ENCODE results near the gene ATXN1.

ATXN1 gene

DNA sequence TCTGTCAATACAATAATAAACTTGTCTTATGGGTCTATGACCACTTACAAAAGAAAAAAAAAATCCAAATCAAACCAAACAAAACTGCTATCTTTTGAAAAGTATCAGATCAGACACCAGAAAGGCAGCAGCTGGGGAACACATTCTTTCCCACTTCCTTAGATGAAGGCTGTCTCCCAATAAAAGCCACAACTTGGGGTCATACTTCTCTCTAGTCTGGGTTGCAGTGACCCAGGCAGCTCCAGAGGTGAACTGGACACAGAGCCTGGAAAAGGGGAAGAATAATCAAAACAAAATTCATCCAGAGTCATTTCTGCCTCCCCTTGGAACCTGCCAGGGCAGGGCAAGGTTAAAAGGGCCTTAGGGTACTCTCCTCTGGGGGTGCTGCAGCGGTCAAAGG lies 19.1 kb downstream of the ATXN1 start:
- ChIA-PET POLR2A (no interaction called here), CTCF (no interaction called here)
- DNase-seq (ENCODE audit: extremely low spot score) = no peak
- TF ChIP-seq ZNF384 (IDR thresholded peaks at IDR 0.05) (no peak), CTBP1 (IDR thresholded peaks at IDR 0.05; ENCODE audit: borderline replicate concordance) (no peak), FOXA1 (IDR thresholded peaks at IDR 0.05) (no peak), SP1 (IDR thresholded peaks at IDR 0.05) (no peak), HDGF (IDR thresholded peaks at IDR 0.05; ENCODE audit: borderline replicate concordance) (no peak), FOXM1 (IDR thresholded peaks at IDR 0.05; ENCODE audit: borderline replicate concordance) (no peak), LEF1 (IDR thresholded peaks at IDR 0.05; ENCODE audit: borderline replicate concordance) (no peak), NFRKB (IDR thresholded peaks at IDR 0.05) (no peak), SUZ12 (IDR thresholded peaks at IDR 0.05) (no peak), ELF4 (IDR thresholded peaks at IDR 0.05) (no peak), TARDBP (IDR thresholded peaks at IDR 0.05) (no peak), ARNT (IDR thresholded peaks at IDR 0.05) (no peak)
- TF ChIP-seq, protein P1, sequence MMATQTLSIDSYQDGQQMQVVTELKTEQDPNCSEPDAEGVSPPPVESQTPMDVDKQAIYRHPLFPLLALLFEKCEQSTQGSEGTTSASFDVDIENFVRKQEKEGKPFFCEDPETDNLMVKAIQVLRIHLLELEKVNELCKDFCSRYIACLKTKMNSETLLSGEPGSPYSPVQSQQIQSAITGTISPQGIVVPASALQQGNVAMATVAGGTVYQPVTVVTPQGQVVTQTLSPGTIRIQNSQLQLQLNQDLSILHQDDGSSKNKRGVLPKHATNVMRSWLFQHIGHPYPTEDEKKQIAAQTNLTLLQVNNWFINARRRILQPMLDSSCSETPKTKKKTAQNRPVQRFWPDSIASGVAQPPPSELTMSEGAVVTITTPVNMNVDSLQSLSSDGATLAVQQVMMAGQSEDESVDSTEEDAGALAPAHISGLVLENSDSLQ (IDR thresholded peaks at IDR 0.05) = no peak

DNA sequence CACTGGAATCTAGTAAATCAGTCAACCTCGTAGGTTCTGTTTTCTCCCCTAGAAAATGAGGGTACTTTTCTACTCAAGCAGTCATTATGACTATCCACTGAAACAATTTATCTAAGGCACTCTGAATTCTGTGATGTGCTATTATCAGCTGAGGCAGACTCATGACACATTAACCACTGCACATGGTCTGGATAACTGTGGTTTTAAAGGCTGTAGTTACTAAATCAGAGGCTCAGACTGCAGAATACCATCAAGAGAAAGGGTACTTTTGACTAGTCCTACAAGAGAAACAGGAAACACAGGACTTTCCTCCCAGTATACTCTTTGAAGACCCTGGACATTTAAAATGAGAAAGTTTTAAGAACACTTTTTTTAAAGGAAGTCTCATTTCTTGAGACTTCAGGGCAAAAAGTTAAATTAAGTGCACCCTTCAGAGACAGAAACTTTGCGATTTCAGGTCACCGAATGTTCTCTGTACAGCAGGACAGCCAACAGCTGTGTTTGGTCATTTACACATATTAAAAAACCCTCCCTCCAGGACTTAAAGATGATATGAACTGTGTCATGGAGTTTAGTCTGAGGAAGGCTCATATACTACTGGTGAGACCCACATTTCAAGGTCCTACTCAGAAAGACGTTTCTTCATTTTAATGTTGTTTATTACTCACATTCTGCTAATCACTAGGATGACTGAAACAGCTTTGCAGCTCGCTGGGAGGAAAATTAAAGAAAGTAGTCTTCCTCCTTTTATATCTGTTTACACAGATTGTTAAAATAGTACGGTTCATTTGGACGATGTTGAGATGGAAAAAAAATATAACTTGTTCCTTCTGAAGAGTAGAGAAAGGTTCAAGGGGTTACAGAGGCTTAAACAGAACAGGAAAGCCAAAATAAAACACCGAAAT lies 19.9 kb downstream of the ATXN1 start:
- CTCF ChIA-PET = interaction anchor here (0.6 kb wide), 1 partner anchor 32 kb away, joined by 3 read pairs; no protein-coding TSS in a partner anchor
- POLR2A ChIA-PET = no interaction called here
- DNase-seq (ENCODE audit: extremely low spot score) = no peak
- no peak for TF ChIP-seq NFRKB (IDR thresholded peaks at IDR 0.05)
- TF ChIP-seq, protein P1 (IDR thresholded peaks at IDR 0.05) = no peak
- TF ChIP-seq CTBP1 (IDR thresholded peaks at IDR 0.05; ENCODE audit: borderline replicate concordance) = no peak
- TF ChIP-seq ZNF384 (IDR thresholded peaks at IDR 0.05) = no peak
- TF ChIP-seq BHLHE40 (IDR thresholded peaks at IDR 0.05; ENCODE audit: borderline replicate concordance) = no peak
- no peak for TF ChIP-seq L3MBTL2 (conservative IDR thresholded peaks at IDR 0.05)
- no peak for TF ChIP-seq FOXK2 (IDR thresholded peaks at IDR 0.05)
- no peak for TF ChIP-seq LEF1 (IDR thresholded peaks at IDR 0.05; ENCODE audit: borderline replicate concordance)
- no peak for TF ChIP-seq FOXA1 (IDR thresholded peaks at IDR 0.05)
- TF ChIP-seq SP1 (IDR thresholded peaks at IDR 0.05) = no peak
- TF ChIP-seq TARDBP (IDR thresholded peaks at IDR 0.05) = no peak

DNA sequence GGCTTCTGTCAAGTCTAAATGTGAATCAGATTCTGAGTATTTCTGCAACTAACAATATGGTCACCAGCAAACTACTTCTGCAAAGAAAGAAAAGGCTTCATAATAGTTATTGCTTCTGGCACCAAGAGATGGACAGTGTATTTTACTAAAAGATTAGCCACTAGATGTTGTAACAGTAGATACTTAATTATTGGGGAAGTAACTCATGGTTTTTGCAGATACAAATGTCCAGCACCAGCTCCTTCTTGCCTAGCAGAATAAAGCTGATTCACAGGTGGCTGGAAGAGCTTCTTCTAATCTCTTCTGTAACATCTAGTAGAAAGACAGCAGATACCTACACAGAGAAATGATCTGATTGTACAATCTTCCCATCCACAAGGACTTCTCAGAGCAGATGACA lies 21.2 kb downstream of the ATXN1 start:
- ChIA-PET CTCF (interaction anchor here (0.6 to 2.1 kb wide), 3 partner anchors 10 to 23 kb away, joined by 3 to 6 read pairs (median 5); no protein-coding TSS in a partner anchor), POLR2A (interaction anchor here (0.5 to 1.7 kb wide), 3 partner anchors 9 to 488 kb away, joined by 3 to 6 read pairs (median 4); partner anchors contain the start of gene ATXN1)
- TF ChIP-seq HDGF (IDR thresholded peaks at IDR 0.05; ENCODE audit: borderline replicate concordance) = no peak
- no peak for DNase-seq (ENCODE audit: extremely low spot score)

DNA sequence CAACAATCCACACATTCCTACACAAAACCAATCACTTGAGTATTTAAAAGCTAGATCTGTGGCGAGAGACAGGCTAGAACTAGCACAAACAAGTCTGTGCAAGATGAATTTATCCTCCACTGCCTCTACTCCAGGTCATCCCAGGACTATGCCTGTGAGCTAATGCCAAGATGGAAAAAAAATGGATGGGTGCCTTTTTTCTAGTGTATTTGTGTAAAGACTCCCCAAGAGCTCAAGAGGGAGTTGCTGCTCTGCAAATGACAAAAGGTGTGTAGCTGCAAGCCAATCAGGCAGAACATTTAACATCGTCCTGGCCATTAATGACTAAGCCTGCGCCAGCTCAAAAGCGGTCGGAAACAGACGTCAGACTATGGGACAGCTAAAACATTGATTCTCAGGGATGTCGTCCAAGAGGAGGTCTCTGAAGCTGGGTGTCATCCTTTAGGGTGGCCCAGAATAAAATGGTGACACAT lies 21.9 kb downstream of the ATXN1 start:
- ChIA-PET CTCF (interaction anchor here (0.6 to 2.1 kb wide), 6 partner anchors 10 to 27 kb away, joined by 3 to 6 read pairs (median 4); no protein-coding TSS in a partner anchor), POLR2A (interaction anchor here (1.1 to 1.7 kb wide), 3 partner anchors 8 to 22 kb away, joined by 3 to 6 read pairs (median 4); partner anchors contain the start of gene ATXN1)
- DNase-seq (ENCODE audit: extremely low spot score) = no peak
- TF ChIP-seq SP1 (IDR thresholded peaks at IDR 0.05) (no peak), FOXK2 (IDR thresholded peaks at IDR 0.05) (no peak)

DNA sequence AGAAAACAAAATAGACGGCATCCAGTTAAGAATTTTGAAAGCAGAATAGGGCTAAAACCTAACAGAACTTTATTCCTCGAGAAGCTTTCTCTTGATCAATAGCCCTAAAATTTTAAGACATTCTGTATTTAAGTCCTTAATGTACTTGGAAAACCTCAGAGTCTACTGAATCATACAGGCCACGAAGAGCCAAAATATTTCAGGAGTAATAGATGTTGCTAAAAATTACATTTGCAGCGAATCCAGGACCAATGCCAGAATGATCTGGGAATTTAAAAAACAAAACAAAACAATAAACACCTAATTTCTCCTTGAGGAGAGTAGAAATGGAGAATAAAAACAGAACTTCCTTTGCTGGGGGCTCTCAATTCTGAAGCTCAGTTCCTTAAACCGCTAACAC lies 23.3 kb downstream of the ATXN1 start:
- ChIA-PET POLR2A (no interaction called here), CTCF (interaction anchor here (0.7 to 1.2 kb wide), 2 partner anchors 352 to 500 kb away, joined by 3 to 8 read pairs; partner anchors contain the start of gene GMPR)
- TF ChIP-seq ARNT (IDR thresholded peaks at IDR 0.05) (no peak), CTBP1 (IDR thresholded peaks at IDR 0.05; ENCODE audit: borderline replicate concordance) (no peak), FOXK2 (IDR thresholded peaks at IDR 0.05) (no peak), BHLHE40 (IDR thresholded peaks at IDR 0.05; ENCODE audit: borderline replicate concordance) (no peak), FOXM1 (IDR thresholded peaks at IDR 0.05; ENCODE audit: borderline replicate concordance) (no peak), SUZ12 (IDR thresholded peaks at IDR 0.05) (no peak), L3MBTL2 (conservative IDR thresholded peaks at IDR 0.05) (no peak)
- TF ChIP-seq, protein P1 (IDR thresholded peaks at IDR 0.05) = no peak
- DNase-seq (ENCODE audit: extremely low spot score) = no peak

DNA sequence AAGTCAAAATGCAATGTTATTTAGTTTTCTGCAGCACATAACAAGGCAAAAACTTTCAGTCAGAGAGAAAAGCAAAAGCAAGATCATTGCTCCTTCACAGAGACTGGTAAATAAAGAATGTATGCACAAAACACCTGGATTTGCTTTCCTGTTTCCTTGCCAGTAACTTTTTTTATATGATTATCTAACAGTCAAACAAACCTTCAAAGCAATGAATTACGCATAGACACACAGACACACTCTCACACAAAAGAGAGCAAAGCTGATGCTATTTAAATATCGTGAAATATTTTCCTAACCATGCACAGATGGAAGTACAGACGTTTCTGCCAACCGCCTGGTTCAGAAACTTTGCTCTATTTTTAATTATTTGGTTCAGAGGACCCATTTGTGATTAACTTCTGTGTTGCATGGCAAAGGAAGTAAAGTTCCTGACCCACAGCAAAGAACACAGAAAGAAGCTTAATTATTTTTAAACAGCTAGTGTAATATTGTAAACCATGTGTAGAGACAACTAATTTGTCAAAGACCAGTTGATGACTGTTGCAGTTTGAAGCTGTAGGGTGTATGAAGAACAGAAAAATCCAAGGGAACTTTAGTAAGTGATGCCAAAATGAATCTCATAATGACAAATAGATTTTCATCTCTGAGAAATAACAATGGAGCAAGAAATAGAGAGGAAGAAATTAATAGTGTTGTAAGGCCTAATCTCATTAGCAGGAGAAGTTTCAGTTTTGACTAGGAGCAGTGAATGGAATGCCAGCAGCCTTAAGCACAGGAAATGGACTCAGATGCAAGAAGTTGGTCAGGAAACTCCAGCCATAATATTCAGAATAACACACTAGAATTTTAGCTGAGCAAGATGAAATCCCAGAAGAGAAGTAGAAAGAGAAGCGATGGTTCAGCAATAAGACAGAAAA lies 24.1 kb downstream of the ATXN1 start:
- POLR2A ChIA-PET = no interaction called here
- no peak for DNase-seq (ENCODE audit: extremely low spot score)
- no peak for TF ChIP-seq BHLHE40 (IDR thresholded peaks at IDR 0.05; ENCODE audit: borderline replicate concordance)
- no peak for TF ChIP-seq SP1 (IDR thresholded peaks at IDR 0.05)
- no peak for TF ChIP-seq FOXM1 (IDR thresholded peaks at IDR 0.05; ENCODE audit: borderline replicate concordance)
- TF ChIP-seq L3MBTL2 (conservative IDR thresholded peaks at IDR 0.05) = no peak
- TF ChIP-seq ZNF384 (IDR thresholded peaks at IDR 0.05) = no peak
- no peak for TF ChIP-seq ELF4 (IDR thresholded peaks at IDR 0.05)
- no peak for TF ChIP-seq LEF1 (IDR thresholded peaks at IDR 0.05; ENCODE audit: borderline replicate concordance)
- TF ChIP-seq HDGF (IDR thresholded peaks at IDR 0.05; ENCODE audit: borderline replicate concordance) = no peak
- no peak for TF ChIP-seq FOXA1 (IDR thresholded peaks at IDR 0.05)
- no peak for TF ChIP-seq SUZ12 (IDR thresholded peaks at IDR 0.05)
- no peak for TF ChIP-seq ARNT (IDR thresholded peaks at IDR 0.05)
- TF ChIP-seq FOXK2 (IDR thresholded peaks at IDR 0.05) = no peak
- TF ChIP-seq CTBP1 (IDR thresholded peaks at IDR 0.05; ENCODE audit: borderline replicate concordance) = no peak
- no peak for TF ChIP-seq NFRKB (IDR thresholded peaks at IDR 0.05)
- no peak for TF ChIP-seq TARDBP (IDR thresholded peaks at IDR 0.05)
- TF ChIP-seq, protein P1 (IDR thresholded peaks at IDR 0.05) = no peak
- CTCF ChIA-PET = interaction anchor here (0.9 to 1.2 kb wide), 2 partner anchors 10 to 499 kb away, joined by 4 to 8 read pairs; partner anchors contain the start of gene GMPR

Measured in HEK293T (cell line).